Upper lobe of right lung (tissue), 1 donor: Measurements from ENCODE around the gene ZEB2. TPM values are rescaled to one million over a fixed set of nuclear protein-coding genes. Genes with fewer than 3 reads are reported as not detected.

Experiments
- ATAC-seq: fragments of 200-7000 bp; cut with Tn5 transposase; one replicate; pipeline ENCODE4 v1.9.1; 2020; ENCODE audit warnings: mild to moderate bottlenecking, moderate library complexity
- DNase-seq: peaks from one replicate; pipeline ENCODE4 v3.0.0-alpha.2; 2020
- H3K27ac ChIP-seq: fragments of 200-600 bp; one replicate; pipeline ENCODE4 v1.8.0; 2022
- H3K27me3 ChIP-seq: fragments of 200-600 bp; one replicate; pipeline ENCODE4 v1.8.0; 2022; ENCODE audit warnings: mild to moderate bottlenecking
- H3K36me3 ChIP-seq: fragments of 200-600 bp; one replicate; pipeline ENCODE4 v1.8.0; 2022
- H3K4me1 ChIP-seq: fragments of 200-600 bp; one replicate; pipeline ENCODE4 v1.8.0; 2022
- H3K4me3 ChIP-seq: fragments of 200-600 bp; one replicate; pipeline ENCODE4 v1.8.0; 2022; ENCODE audit warnings: mild to moderate bottlenecking
- H3K9me3 ChIP-seq: fragments of 200-600 bp; one replicate; pipeline ENCODE4 v1.8.0; 2022
- intact Hi-C: fragments of 100-400 bp; cut with DNase I; formaldehyde crosslinking; loops from one replicate; pipeline ENCODE4 v1.11.0; 2022
- total RNA-seq: library from RNA; stranded (reverse); fragmentation: NEBNext Ultra II Directional; extraction: Animal tissue kit (Norgen Biotek cat#: 25700); gene quantifications from one replicate; pipeline ENCODE4 v1.2.1, GENCODE V29; 2021
- TF ChIP-seq, protein P1 (sequence below): fragments of 200-600 bp; IDR thresholded peaks from one replicate; pipeline ENCODE4 v1.8.0; 2022; ENCODE audit warnings: antibody characterized with exemption
- donor health status: DM: no; HTN: yes; CAD: no; lungs with severe emphysema.

ZEB2 gene
- total RNA-seq, 1 donor from 2014 or later = 178 TPM

DNA sequence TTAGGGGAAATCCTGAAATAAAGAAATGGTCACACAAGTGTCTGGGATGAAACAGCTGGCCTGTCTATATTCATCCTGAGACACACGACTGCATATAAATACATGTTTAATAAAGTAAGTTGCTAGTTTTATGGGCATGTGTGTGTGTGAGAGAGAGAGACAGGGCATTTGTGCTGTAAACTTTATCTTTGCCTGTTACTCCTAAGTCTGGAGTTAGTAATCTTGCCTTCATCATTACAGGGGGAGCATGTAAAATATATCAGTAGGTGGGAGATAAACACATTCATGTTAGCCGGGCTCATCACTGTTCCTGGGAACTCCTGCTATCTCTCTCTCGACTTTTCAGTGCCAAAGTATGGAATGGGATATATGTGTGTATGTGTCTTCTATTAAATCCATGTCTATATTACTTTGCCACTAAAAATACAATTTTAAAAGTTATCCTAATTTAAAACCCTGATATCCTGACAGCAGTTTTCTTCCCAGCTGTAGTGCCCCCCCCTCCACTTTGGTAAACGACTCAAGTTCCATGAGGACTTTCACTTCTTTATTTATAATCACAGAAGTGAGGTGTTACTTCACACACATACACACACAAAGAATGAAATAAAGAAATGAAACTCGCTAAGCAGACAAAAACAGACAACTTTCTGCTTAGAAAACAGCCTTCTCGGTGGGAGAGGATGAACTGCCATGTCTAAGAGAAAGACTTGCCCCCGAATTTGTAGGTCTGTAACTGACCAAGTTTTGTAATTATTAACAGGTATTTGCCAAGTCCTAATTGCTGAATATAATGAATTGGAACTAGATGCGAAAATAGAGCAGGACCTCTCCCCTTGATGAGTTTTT is 947 bp downstream of the ZEB2 start:
- Histone ChIP-seq H3K27ac (peak overlapping the region; percentile 97), H3K27me3 (no peaks in the 10 kb centered on the region), H3K4me1 (peaks cover 4% of the 10 kb centered on the region), H3K9me3 (no peaks in the 10 kb centered on the region), H3K36me3 (no peaks in the 10 kb centered on the region), H3K4me3 (peak overlapping the region; percentile 63)
- DNase-seq (no peak), ATAC-seq (peak; percentile 2)
- TF ChIP-seq, protein P1, sequence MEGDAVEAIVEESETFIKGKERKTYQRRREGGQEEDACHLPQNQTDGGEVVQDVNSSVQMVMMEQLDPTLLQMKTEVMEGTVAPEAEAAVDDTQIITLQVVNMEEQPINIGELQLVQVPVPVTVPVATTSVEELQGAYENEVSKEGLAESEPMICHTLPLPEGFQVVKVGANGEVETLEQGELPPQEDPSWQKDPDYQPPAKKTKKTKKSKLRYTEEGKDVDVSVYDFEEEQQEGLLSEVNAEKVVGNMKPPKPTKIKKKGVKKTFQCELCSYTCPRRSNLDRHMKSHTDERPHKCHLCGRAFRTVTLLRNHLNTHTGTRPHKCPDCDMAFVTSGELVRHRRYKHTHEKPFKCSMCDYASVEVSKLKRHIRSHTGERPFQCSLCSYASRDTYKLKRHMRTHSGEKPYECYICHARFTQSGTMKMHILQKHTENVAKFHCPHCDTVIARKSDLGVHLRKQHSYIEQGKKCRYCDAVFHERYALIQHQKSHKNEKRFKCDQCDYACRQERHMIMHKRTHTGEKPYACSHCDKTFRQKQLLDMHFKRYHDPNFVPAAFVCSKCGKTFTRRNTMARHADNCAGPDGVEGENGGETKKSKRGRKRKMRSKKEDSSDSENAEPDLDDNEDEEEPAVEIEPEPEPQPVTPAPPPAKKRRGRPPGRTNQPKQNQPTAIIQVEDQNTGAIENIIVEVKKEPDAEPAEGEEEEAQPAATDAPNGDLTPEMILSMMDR = no peak
- intact Hi-C loops = no loop called here

DNA sequence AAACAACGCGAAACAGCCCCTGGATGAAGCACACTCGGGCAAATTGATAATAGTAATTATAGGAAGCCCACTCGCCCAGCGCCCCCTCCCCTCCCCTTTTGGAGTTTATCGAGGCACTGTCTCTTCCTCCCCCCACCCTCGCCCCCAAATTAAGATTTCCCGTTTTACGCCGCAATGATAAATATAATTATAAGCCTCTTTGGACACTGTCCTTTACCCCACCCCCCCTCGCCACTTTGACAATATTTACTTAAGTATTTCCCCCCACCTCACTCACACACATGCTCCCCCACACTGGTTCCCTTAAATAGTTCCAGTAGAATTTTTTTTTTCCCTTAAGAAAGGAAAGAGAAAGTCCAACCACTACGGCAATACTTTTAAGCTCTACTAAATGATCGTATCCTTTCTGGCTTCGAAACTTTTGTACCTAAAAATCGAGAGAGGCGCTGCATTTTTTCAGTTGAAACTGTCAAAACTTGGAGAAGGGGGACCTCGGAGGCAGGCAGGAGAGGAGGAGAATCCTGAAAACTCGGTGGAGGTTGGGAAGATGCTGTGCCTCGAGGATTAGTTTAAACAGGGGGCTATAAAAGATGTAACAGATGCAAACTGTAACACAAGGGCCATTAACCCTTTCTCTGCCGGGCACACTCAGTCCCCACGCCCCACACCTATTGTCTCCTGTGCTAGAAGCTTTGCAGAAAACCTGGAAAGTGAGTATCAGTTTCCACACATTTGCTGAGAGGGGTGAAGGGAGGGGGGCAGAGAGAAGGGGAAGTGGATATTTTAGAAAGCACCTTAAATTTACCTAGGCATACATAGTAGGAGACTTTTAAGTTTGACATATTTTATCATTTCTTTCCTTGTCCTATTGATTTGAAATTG is 1.8 kb downstream of the ZEB2 start:
- ATAC-seq (no peak), DNase-seq (no peak)
- peak overlapping the region; percentile 63 for H3K4me3 ChIP-seq
- no peaks in the 10 kb centered on the region for H3K9me3 ChIP-seq
- H3K4me1 ChIP-seq = peaks cover 4% of the 10 kb centered on the region
- H3K27me3 ChIP-seq = no peaks in the 10 kb centered on the region
- no peaks in the 10 kb centered on the region for H3K36me3 ChIP-seq
- intact Hi-C loops = no loop called here
- H3K27ac ChIP-seq = peak overlapping the region; percentile 97
- TF ChIP-seq, protein P1 = no peak

DNA sequence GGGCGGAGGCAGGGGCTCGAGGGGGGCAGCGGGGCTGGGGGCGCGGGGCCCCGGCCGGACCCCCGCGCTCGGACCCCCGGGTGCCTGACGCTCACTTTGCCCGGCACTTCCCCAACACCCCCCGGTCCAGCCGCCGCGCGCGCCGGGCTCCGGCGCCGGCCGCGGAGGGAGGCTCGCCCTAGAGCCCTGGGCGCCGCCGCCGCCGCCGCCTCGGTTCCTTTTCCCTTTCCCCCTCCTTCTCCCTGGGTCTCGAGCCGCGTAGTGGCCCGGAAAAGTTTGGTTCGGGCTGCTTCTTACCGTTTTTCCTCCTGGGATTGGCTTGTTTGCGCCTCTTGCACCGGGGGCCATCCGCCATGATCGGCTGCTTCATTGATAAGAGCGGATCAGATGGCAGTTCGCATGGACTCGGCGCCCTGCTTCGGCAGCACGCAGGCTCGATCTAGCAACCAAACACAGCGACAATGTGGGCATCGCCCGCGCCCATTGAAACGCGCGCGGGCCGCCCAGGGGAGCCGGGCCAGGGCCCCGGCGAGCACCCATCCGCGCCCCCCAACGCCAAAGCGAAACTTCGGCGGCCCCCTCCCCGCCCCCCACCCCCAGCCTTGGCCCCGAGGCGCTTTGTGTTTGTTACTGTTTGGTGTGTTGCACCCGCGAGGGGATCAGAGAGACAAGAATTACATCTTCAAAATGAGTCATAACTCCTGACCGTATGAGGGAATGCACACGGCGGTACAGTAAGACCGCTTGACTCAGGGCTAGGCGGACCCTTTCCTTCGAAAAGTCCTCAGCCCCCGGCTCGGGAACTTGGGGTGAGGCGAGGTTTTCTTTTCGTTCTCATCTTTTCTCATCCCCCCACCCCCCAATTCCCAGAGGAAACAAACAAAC is 2.7 kb downstream of the ZEB2 start:
- no peaks in the 10 kb centered on the region for H3K9me3 ChIP-seq
- H3K36me3 ChIP-seq = no peaks in the 10 kb centered on the region
- ATAC-seq (peak; percentile 48), DNase-seq (peak; percentile 77)
- H3K4me1 ChIP-seq = peaks cover 11% of the 10 kb centered on the region
- TF ChIP-seq, protein P1 = no peak
- intact Hi-C loops = no loop called here
- H3K4me3 ChIP-seq = peak overlapping the region; percentile 63
- H3K27ac ChIP-seq = peak overlapping the region; percentile 97
- no peaks in the 10 kb centered on the region for H3K27me3 ChIP-seq

DNA sequence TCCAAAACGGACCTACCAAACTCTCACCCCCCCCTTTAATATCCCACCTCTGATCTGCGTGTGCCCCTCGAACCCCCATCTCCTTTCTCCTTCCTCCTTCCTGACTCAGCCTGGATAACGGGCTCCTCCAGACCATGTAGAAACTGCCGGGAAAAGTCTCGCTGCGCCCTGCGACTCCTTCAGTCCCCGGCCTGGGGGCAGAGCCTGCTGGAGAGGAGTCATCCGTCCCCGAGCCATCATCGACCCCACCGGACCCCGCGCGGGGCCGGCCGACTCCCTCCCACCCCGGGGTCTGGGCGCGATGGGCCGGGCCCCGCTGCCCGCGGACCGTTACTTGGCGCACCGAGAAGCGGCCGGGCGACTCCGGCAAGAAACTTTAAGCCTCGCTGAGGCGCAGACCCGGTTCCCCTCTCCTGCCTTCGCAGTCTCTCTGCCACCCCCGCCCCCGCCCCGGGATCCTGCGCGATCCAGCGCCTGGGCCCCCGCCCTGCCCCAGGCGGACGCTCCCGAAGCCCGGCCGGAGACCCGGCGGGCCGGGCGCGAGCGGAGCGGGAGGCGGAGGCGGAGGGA is 3.4 kb downstream of the ZEB2 start:
- DNase-seq (peak; percentile 69), ATAC-seq (peak; percentile 27)
- no peaks in the 10 kb centered on the region for H3K27me3 ChIP-seq
- H3K36me3 ChIP-seq = no peaks in the 10 kb centered on the region
- no peaks in the 10 kb centered on the region for H3K9me3 ChIP-seq
- peak overlapping the region; percentile 97 for H3K27ac ChIP-seq
- intact Hi-C loops = no loop called here
- TF ChIP-seq, protein P1 = no peak
- peak overlapping the region; percentile 63 for H3K4me3 ChIP-seq
- peaks cover 10% of the 10 kb centered on the region for H3K4me1 ChIP-seq
